Ammon's horn (tissue), 1 donor: ENCODE measurements around the gene ELMO1.

Experiments
- DNase-seq: peaks from one replicate; pipeline ENCODE4 v3.0.0-alpha.2; 2016; ENCODE audit warnings: low spot score

ELMO1 gene

DNA sequence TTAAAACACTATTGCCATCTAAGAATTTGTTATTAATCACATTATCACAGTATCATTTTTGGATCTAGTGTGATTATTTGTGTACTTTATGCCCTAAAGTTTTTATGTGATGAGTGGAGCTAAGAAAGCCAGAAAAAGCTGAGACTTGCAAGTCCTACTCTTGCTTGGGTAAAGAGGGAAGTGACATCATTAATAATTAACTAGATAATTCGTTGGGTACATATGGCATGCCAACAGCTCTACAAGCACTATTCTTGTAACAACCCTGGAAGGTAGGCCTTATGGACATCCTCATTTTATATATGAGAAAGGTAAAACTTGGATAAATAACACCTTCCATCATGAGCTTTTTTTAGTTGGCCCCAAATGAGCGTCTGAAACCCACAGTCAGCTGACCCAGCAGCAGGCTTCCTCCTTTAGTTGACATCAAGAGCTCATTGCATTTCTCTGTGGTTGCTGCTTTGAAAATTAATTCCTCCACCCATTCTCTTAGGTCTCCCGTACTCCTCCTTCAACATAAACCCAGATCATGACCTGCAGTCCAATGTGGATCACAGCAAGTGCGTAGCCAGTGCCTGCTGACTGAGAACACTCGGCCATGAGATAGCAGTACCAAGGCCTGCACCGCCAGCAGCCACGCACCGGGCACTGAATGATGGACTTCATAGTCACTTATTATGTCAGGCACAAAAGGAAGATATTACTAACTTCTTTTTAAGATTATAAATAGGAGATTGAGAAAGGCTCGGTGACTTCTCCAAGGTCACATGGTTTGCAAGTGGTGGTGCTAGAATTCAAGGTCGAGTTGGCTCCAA, 432.4 kb downstream of the ELMO1 start:
- no peak for DNase-seq

DNA sequence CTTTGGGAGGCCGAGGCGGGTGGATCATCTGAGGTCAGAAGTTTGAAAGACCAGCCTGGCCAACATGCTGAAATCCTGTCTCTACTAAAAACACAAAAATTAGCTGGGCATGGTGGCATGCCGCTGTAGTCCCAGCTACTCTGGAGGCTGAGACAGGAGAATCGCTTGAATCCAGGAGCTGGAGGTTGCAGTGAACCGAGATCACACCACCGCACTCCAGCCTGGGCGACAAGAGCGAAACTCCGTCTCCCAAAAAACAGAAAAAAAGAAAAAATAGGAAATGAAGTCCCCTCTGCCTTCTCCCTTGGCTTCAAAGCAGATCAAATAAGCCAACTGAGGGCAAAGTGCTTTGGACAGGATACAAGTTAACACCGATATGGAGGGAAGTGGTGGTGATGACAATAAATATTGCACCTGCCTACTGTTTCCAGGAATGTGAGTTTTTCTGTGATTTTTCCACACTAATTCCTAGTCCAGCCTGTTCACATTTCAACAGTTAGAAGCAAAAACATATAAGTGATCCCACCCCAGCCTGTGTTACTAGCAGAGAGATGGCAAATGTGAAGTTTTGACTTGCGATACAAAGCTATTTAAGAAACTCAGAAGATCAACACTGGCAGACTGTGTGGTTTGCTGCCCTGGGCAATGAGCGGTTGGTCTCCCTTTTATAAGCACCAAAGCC, 433.2 kb downstream of the ELMO1 start:
- DNase-seq, result no peak

DNA sequence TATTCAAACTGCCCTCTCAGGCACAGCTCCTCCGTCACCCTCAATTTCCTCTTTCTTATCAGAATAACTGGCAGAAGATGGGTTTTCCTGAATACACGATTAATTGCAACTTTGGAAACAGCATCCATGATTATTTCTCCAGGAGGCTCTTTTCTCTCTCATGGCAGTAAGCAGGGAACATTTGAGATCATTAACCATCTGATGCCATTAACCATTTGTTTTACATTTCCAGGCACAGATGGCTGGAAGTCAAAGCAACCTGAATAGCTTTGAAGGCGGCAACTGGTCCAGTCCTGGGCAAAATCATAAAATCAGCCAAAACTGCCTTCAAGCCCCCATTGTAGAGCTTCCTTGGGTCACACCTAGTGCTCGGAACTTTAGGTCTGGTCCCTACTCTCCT, 434.9 kb downstream of the ELMO1 start:
- no peak for DNase-seq

DNA sequence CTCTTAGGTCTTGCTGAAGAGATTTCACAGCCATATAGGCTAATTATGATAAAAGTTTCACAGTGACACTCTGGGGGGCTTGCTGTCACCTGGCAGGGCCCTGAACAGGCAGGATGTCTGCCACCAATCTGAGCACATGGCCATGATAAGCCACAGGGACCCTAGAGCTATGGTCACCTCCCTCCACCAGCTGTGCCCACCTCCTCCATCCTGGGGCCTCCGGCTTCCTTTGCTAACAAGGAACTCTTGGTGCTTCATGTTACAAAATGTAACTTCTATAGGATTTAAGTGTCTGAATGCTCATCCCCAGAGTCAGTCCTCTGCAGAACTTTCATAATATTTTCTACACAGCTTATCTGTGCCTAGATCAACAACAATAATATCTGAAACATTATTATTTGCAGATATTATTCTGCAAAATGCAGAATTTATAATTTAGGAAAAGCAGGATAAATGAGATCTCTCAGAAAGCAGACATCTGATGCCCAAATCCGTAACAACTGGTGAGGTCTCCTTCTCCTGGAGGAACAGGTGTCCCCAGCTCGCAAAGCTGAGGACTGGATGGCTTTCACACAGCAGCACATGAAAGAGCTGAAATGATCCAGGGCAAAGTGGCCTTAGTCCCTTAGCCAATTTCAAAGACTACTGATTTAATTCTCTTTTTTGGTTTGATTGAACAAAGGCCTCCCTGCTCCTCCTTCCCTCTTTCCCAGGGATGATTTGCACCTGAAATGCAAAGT, 437.3 kb downstream of the ELMO1 start:
- no peak for DNase-seq

DNA sequence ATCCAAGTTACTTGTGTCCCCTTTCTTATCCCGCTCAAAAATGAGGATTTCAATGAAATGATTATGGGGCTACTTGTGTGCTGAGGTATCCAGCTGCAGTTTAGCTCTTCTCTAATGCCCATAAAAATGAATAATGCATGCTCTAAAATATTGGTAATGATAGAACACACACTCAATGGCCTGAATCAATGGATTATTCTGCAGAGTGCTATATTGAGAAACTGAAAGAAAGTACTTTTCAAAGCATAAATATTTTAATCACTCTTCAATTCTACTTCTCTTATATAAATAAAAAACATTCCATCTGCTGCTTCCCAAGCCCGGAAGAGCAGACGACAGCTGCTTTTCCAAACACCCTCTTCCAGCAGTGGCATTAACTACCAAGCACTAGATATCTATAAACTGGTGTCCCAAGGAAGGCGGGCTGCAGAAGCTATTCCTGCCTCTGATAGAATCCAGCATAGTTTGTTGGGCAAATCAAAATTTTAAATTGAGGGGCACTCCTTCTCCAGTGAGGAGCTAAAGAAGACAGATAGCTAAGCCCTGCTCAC, 439.5 kb downstream of the ELMO1 start:
- DNase-seq, result no peak

DNA sequence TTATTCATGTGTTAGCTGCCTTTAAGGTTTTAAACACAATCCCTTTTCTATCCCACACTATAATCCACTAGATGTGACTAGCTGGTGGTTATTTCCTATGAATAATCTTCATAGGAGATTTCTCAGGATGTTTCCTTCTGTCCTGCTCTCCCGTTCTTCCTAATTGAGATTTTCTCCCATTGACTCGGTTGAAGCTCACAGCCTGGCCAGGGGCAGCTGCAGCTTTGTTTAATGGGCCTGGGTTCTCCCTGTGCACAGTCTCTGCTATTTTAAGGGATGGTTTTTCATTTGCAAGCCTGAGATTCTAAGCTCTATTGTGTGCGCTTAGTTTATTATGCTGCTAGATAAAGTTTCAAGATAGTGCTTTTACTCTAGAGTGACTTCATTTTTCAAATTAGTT, 441.0 kb downstream of the ELMO1 start:
- no peak for DNase-seq

DNA sequence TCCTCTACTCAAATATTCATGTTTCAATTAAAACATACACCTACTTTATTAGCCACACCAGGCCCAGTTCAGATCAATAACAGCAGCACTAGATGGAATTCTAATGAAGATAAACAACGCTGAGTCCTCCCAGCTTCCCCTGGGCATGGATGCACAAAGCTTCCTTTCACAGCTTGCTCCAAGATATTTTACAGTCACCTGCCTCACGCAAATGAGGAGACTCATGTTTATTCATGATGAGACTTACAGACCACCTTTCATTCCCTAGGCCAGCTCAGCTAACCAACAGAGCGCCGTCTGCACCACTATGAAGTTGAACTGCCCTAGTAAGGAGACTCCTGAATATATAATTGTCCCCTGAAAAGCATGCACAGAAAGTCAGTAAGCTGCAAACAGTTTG, 441.4 kb downstream of the ELMO1 start:
- peak; percentile 40 for DNase-seq

DNA sequence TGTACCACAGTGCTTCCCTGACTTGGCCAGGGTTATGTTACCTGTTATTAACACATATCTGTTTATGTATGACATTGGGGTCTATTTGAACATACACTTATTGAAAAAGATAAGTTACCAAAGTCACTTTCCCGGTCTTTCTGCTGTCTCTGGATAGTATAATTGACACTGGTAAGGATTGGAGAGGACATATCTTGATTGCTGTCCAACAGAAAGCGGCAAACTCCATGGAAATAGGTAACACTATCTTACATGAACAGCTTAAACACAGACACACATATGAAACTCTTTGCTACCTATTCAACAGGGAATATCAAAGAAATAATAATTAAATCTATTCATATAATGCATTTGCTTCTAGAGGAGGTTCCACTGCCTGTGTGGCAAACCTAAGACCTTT, 441.9 kb downstream of the ELMO1 start:
- no peak for DNase-seq

DNA sequence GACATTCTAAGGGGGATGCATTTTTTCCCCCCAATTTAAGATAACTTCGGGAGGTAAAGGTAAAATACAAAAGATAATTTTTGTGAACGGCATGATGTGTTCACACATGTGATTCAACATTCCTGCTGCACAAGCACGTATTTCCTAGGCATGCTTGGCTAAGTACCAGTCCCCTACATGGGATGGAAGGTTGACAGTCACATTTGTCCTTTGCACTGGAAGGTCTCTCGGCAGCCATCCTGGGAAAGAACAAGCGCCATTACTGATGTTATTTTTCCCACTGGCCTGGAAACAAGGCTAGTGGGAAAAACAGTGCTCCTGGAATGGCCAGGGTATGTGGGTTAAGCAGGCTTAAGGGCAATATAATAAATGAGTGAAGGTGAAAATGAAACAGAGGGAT, 448.2 kb downstream of the ELMO1 start:
- DNase-seq, result no peak

DNA sequence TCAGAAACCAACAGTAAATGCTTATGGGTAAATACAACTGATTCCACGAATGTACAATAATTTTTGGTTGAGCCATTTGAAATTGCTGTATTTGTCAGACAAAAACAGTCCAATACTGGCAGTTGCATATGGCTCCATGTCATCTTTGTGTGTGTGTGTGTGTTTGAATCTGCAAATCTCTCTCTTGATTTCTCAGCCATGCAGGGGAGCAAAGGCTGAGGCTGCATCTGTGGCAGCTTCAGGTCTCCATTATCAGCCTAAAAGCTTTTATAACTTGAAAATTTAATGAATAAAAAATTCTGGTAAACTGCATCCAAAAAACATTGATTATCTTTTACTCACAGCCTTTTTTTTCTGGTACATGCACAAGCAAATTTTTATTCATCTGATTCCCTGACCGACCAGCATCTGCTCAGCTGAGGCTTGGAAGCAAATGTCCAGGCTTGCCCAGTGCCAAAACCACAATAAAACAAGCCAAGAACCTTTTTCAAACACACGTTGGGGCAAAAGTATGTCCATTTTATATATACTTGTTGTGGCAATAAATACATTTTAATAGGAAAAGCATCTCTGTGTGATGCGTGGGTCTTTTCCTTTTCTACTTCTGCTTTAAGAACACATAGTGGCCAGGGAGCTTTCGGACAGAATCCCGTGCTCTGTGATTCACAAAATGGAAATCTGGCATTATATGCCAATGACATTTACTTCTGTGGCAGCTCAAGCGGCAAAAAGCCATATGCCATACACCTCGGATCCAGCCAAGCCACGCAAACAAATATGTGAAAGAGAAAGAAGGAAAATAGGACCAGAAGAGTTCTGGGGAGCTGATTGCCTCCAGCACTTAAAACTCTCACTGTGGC, 448.8 kb downstream of the ELMO1 start:
- no peak for DNase-seq

DNA sequence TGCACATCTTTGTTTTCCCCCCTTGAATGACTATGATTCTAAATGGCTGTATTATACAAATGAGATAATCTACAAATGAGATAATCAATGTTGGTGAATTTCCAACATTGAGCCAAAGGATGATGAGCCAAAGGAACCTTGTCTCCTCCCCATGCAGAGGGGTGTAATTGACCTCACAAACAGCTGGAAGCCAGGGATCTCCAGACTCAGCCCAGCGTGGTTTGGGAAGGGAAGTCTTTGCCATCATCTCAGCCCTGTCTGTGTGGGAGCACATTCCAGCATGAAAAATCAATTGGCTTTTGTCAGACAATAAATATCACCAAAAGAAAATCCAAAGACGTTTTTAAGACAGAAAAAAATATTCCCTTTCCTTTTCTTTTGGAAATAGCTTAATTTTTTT, 452.9 kb downstream of the ELMO1 start:
- no peak for DNase-seq

DNA sequence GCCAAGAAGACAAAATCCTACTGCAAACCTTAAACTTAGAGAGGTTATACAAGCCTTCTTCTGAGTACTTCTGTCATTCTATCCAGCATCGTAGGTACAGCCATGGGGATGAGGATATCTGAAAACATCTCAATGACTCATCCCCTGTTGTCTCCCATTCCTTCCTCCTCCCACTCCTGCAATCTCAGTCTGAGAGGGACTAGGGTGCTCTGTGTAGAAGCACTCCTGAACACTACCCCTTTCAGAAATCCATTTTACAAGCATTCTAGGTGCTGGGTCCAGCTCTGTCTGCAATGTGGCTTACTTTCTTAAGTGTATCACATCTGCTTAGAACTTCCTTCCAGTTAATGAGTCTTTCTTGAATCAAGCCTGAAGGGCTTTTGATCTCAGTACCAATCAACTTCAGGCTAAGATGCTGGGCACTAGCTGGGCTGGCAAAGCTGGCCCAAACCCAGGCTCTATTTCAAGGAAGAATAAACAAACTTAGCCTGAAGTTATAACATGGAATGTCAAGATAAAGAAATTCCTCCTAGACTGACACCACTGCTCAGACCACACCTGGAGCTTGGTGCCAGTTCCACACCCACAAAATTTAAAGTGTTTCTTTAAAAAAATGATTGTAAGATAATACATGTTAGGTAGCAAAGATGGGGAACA, 454.1 kb downstream of the ELMO1 start:
- no peak for DNase-seq

DNA sequence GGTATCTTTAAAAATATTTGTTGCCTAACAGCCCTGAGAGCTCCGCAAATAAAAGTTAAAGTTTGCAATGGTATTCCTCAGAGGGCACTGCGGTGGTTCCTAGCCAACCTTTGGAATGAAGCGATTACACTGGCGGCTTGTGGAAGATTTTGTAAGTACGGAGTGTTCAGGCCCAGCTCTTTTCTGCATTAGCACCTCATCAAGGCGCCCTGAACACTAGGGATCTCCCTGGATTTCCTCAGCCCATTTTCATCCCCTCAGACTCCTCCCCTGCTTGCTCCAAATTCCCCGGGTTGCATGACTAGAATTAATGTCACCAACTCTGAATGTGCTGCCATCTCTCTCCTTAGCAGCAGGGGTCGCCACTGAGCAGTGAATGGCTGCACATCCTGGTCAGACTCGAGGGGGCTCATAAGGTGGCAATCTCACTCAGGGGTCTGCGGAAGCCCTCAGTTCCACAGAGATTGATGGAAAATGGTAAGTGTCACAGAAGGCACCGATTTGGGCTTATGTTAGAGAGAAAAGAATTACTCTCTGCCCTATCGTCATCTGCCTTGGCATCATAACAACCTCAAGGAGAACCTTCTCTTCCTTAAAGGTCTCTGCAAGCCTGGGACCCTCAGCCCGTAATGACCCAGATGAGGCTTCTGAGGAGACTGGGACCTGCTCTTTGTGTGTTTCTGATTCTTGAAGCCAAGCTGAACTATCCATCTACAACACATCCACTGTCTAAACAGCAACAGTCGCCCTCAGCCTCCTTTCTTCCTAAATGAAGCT, 461.5 kb downstream of the ELMO1 start:
- DNase-seq, result peak; percentile 82

DNA sequence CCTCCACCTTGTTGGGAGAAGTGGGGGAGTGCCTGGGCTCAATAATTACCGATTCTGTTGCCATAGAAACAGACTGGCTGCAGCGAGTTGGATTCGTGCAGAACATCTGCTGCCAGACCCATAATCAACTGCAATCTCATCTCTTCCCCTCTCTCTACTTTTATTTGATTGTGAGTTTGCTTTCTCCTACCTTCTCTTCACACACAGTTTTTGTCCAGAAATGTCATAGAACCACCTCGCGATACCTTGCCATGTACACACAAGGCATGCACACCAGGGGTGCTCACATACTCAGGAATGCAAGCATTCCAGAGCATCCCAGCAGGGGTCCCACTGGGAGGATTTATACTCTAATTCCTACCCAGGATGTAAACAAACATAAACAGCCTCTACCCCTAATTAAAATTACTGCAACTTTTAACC, 462.1 kb downstream of the ELMO1 start:
- DNase-seq, result peak; percentile 54

DNA sequence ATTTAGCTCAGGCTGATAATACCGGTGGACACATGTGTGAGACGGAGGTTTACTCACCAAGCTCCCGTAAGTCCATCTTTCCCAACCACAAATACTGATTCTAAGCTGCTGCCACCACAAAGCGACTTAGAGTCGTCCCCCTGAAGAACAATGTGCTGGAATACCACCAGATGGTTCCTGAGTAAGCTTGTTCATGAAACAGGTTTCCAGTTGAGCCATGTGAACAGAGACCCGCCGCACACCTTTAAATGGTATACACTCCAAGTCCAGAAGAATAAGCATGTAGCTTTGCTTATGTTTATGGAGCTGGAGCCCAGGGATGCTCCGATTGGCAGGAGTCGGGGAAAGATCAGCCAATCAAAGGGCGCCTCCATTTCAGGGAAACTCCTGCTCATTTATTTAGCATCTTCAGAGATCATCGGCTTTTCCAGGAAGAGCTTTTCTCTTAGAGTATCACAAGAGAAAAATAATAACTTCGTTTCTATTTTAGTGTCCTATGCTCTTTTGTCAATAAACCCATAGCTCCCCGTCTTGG, 462.7 kb downstream of the ELMO1 start:
- peak; percentile 76 for DNase-seq

DNA sequence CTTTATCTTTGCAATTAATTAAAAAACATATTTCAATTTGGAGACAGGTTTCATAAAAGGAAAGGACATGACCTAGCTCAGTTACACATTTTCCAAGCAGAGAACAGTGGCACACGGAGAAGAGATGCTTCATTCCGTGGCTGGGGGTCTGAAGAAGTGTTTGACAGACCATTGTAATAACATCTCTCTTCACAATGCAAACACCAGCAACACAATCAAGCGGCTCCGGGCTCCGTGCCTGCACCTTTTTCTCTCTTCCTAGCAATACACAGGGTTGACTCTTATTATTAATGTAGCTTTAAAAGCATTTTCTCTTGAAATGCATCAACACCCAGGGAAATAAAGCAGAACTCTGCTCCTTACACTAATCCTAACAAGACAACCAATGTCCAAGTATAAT, 463.3 kb downstream of the ELMO1 start:
- no peak for DNase-seq

DNA sequence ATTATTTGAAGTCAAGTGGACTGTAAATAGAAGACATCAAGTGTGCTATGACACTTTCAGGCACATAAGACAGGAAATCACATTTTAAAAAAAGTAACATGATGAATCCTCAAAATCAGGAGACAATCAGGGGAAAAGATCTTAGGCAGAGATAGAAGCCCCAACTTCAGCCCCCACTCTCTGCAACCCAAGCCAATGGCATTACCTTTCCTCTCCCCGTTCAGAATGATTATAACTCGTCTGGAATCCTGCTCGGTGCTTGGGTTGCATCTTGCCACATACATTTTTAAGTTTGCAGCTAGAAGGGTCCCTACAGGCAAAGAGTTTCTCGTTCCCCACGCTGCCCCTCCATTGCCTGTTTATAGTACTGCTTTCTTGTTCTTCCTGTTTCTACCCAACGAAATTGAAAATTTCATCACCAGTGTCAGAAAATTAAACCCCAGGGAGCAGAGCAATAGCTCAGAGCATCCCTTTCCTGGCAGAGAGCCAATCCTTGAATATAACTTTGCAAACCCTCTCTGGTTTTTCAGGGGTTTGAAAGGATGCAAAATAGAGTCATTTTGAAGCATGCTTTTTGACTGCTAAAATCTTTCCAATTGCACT, 463.9 kb downstream of the ELMO1 start:
- no peak for DNase-seq

DNA sequence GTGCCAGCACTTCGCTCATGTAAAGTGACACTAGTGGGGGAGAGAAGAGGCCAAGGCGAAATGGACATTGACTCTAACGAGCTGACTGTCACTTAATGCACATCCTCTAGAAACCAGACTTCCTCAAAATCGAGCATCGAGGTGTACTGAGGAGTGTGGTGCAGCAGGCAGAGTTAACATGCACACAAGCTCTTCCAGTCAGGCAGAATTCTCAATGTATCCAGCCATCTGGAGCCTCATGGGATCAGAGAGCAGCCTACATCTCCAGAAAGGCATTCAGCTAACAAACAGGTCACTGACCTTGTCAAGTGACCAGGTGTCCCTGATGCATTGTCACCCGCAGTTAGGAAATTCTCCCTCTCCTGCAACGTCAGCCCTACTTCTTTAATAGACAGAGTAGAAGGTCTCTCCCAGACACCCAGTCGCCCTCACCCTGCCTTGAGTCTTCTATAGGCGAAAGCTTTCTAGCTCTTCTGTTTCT, 464.6 kb downstream of the ELMO1 start:
- DNase-seq, result no peak

DNA sequence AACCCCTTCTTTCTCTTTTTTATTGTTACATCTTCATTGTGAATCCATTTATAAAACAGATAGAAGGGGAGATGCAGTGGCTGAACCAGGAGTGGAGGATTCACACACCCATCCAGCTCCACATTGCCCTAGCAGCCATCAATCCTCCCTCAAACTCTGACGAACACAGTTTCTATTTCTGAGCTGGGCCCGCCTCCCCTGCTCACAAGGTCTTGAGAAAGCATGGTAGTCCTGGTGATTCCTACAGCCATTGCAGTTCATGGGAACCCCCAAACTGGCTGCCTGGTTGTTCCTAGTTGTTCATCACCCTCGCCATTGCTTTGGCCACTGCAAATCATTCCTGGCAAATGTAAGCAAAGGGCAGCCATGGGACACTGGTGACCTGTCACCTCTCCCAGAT, 465.9 kb downstream of the ELMO1 start:
- DNase-seq, result no peak
